HG03097 (cell line): ENCODE data around the gene NRIP1.
"Not testable (repeated sequence)": the region's sequence is repeated elsewhere in the genome, so short reads cannot be mapped to it uniquely, and the experiment has no call there.

ENCODE experiments used
- ATAC-seq: cut with Tn5 transposase; IDR thresholded peaks from one replicate; pipeline ENCODE4 v1.9.1; 2021; ENCODE audit not compliant: unreplicated experiment, low FRiP score

NRIP1 gene

DNA sequence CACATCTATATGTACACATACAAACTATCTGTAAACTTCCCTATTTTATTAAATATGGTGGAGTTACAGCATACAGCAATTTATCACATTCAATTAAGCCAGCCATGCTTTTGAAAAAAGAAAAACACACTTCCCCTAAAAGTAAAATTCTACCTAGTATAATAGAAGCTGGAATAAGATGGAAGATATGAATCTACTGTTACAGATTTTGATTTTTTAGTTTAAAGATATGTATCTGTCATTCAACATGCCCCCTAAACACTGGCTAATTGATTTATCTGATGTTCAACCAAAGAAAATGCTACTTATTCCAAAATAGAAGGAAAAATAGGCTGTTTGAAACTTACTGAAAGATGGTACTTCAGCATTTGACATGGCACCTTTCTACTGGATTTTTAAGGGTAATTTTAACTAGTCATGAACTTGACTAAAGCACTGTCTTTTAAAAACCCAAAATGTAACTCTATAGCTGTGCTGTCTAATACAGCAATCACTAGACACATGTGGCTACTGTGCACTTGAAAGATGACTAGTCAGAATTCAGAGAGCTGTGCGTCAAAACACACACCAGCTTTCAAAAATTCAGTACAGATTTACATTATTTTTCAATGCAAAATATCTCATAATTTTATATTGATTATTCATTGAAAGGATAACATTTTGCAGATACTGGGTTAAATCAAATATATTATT is 25.0 kb downstream of the NRIP1 start:
- no peak for ATAC-seq

GRCh38 chr21:15037900-15038293 is 26.9 kb downstream of the NRIP1 start:
- ATAC-seq, result no peak

DNA sequence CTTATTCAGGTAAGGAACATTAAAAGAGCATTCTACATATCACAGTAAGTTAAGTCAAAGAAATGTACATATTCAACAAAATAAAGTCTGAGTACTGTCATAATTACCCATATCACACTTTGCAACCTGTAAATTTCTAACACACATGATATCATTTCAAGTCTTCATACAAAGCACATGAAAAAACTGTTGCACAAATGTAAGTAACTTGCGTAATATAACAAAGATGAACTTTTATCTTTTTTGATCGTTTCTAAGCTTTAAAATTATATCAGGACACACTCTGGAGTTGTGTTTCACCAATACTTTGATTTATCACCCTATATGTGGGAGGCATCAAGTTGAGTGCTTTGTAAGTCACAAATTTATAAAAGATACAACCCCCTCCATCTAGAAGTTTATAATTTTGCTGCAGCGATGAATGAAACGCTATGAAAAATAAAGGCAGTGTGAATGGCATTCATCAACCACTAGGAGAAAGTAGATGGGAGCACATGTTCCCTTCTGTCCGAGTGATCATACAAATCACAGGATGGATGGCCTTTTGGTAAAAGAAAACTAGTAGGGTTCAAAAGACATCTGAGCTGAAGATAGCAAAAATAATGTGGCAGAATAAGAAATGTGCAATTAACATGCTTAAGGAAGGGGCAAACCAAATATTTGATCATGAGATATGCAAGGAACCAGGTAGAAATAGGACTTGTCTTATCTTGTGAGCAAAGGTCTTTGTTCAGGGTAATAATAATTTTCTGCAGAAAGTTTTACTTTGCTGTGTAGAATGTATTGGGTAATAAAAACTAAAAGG is 27.5 kb downstream of the NRIP1 start:
- ATAC-seq, result no peak

- no peak for ATAC-seq
Measured at GRCh38 chr21:15036189-15036588, 28.6 kb downstream of the NRIP1 start.

GRCh38 chr21:15034126-15034853 is 30.5 kb downstream of the NRIP1 start:
- no peak for ATAC-seq

- ATAC-seq, result no peak
Measured at GRCh38 chr21:15031790-15032357, 32.9 kb downstream of the NRIP1 start.

DNA sequence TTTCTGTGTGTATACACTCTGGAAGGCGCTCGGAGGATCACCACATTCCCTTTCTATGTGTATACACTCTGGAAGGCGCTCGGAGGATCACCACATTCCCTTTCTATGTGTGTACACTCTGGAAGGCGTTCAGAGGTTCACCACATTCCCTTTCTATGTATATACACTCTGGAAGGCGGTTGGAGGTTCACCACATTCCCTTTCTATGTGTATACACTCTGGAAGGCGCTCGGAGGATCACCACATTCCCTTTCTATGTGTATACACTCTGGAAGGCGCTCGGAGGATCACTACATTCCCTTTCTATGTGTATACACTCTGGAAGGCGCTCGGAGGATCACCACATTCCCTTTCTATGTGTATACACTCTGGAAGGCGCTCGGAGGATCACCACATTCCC is 33.4 kb downstream of the NRIP1 start:
- ATAC-seq, result not testable (repeated sequence)

DNA sequence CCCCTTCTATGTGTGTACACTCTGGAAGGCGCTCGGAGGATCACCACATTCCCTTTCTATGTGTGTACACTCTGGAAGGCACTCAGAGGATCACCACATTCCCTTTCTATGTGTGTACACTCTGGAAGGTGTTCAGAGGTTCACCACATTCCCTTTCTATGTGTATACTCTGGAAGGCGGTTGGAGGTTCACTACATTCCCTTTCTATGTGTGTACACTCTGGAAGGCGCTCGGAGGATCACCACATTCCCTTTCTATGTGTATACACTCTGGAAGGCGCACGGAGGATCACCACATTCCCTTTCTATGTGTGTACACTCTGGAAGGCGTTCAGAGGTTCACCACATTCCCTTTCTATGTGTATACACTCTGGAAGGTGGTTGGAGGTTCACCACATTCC is 33.9 kb downstream of the NRIP1 start:
- not testable (repeated sequence) for ATAC-seq

DNA sequence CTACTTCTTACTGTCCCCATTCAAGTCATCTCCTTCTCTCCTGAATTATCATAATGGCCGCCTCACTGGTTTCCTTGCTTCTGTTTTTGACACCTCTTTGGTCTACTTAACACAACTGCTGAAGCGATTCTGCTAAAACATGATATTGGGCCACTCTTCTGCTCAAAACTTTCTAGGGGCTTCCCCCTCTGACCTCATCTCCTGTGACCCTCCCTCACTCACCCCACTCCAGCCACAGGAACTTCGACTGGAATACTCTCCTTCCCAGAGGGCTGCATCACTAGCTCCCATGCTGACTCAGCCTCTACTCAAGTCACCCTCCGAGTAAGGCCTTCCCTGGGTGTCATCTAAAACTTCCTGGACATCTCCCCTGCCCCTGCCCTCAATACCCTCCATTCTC is 35.7 kb downstream of the NRIP1 start:
- ATAC-seq, result no peak

DNA sequence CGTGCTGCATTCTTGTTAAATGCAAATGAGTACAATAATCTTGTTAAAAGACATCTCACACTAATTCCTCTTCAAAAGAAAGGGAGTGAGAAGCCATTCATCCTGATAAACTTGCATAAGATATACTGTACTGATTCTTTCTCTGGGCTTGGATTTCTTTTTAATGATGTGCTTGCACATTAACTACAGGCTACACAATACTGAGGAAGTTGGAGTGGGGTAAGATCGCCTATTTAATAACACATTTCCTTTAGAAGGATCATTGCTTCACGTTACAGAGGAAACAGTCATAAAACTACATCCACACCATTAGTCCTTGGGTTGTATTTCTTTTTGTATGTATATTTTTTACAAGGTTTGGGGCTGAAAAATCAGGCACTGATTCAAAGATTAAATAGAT is 36.6 kb downstream of the NRIP1 start:
- no peak for ATAC-seq

GRCh38 chr21:15027056-15027455 is 37.7 kb downstream of the NRIP1 start:
- ATAC-seq, result no peak

- no peak for ATAC-seq
Measured at GRCh38 chr21:15026370-15026769, 38.4 kb downstream of the NRIP1 start.

DNA sequence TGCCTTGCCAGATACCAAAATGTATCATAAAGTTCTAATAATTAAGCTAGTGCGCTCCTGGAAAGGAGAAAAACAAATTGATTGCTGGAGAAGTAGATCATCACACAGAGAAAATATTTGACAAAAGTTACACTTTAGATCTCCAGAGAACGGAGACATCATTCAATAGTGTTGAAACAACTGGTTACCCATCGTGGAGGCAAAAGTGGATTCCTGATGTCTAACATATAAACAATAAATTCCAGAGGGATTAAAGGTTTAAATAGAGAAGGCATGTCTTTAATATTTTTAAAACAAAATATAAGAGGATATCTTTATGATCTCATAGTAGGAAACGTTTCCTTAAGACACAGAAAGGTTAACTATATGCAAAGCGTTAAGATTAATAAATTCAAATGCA is 41.0 kb downstream of the NRIP1 start:
- ATAC-seq, result no peak

DNA sequence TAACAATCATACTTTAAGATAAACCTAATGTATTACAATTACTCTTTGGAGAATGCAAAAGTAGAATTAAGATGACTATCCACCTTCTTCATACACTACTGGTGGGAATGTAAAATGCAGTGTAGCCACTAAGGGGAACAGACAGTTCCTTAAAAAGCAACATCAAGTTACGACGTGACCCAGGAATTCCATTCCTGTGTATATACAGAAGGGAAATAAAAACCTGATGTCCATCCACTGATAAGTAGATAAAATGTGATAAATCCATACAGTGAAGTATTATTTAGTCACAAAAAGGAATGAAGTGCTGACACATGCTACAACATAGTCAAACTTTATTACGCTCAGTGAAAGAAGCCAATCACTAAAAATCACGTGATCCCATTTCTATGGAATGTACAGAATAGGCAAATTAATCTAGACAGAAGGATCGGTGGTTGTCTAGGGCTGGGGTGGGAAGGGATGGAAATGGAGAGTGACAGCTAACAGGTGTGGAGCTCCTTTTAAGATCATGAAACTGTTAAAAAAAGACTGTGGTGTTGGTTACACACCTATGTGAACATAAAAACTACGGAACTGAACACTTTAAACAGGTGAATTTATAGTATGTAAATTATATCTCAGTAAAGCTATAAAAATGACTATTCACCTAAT is 42.1 kb downstream of the NRIP1 start:
- ATAC-seq, result no peak

- peak; percentile 64 for ATAC-seq
Measured at GRCh38 chr21:15020797-15021196, 44.0 kb downstream of the NRIP1 start.

DNA sequence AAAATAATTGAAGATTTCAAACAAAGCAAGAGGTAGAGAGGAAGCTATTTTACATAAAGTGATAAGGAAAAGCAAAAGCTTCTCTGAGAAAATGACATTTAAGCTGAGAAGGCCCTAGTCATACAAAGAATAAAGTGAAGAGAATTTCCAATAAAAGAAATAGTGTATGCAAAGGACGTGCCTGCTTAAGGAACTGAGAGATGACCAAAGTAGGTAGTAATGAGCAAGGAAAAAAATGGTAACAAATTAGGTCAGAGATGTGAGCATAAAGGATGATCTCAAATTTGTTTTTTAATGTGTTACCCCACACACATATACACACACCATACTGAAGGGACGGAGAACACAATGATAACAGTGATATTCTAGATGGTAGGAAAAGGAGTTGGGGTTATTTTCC is 46.4 kb downstream of the NRIP1 start:
- ATAC-seq, result no peak

- no peak for ATAC-seq
Measured at GRCh38 chr21:15015622-15016471, 49.0 kb downstream of the NRIP1 start.

DNA sequence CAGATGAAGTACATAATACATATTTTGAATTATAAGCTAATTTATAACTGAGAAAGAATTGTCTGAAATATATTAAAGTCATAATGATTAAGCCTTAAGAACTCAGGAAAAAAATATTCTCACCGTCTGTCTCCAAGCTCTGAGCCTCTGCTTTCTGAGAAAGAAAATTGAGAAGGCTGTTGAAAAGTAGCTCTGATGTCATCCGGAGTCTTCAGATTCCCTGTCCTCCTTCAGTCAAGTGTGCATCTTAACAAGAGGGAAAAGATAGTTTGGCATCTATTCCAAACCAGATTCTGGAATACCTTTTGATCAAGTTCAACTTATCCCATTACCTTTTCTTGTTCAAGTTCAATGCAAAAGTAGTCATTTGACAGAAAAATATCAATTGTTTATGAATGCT is 50.6 kb downstream of the NRIP1 start:
- no peak for ATAC-seq

DNA sequence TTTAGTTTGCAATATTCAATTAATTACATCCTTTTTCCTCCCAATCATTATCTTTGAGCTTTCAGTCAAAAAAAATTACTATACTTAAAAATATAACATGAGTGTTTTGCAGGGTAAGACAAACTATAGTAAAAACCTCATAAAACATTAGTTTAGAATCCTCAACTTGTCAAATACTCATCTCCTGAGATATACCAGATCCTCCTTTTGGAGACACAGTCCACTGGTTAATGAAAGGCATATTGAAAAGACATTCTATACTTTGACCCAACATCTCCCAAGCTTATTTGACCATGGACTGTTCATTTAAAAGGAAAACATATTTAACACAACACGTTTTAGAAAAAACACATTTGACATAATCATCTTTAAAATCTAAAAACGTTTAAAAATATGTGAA is 52.8 kb downstream of the NRIP1 start:
- ATAC-seq, result no peak

DNA sequence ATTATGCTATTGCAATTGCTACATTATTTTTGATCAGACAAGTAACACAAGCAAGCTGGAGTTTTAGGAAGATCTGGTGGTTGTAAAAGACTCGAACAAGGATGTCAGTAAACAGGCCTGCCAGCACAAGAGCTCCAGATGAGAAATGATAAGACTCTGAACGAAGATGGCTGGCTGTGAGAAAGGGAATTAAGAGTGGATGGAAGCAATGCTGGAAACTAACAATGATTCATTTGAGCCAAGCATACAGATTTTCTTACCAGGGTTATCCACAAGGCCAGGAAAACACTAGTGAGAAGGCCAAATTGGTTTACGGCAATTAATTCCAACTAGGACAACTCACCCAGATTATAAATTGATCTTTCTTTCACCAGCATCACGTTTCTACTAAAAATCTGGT is 54.2 kb downstream of the NRIP1 start:
- ATAC-seq, result no peak
